Measurements from ENCODE around the gene VPS35. TPM values are rescaled to one million over a fixed set of nuclear protein-coding genes. Genes with fewer than 3 reads are reported as not detected.

Gene VPS35
- total and polyA plus RNA-seq, 12 donors: 12.8 to 112 (median 64.8) TPM

- no peak for DNase-seq
- Histone ChIP-seq H3K4me1 (replicated peaks in 1 of 2) (no peaks in the 10 kb centered on the region), H3K4me3 (no peak overlapping the region), H3K27me3 (no peaks in the 10 kb centered on the region), H3K27ac (no peak overlapping the region), H3K9me3 (replicated peaks in 1 of 3) (no peaks in the 10 kb centered on the region), H3K36me3 (replicated peaks in 1 of 2) (no peaks in the 10 kb centered on the region)
- TF ChIP-seq POLR2A (IDR thresholded peaks at IDR 0.05) (no peak), CTCF (IDR thresholded peaks at IDR 0.05) (no peak)
- intact Hi-C loops (cut with DNase I): no loop called here
- WGBS, 4 donors: 84 to 93% (median 89%) methylated on average over 8 of the region's 8 CpGs
Measured at GRCh38 chr16:46718214-46718613, 29.2 kb upstream of the VPS35 start.

- Histone ChIP-seq H3K27ac (no peak overlapping the region), H3K4me3 (no peak overlapping the region), H3K36me3 (replicated peaks in 1 of 2) (no peaks in the 10 kb centered on the region), H3K27me3 (no peaks in the 10 kb centered on the region), H3K4me1 (replicated peaks in 1 of 2) (no peaks in the 10 kb centered on the region), H3K9me3 (replicated peaks in 1 of 3) (no peaks in the 10 kb centered on the region)
- TF ChIP-seq POLR2A (IDR thresholded peaks at IDR 0.05) (no peak), CTCF (IDR thresholded peaks at IDR 0.05) (no peak)
- DNase-seq: no peak
- intact Hi-C loops (cut with DNase I): no loop called here
- WGBS, 4 donors: 74 to 95% (median 84%) methylated on average over 2 of the region's 2 CpGs
Measured at GRCh38 chr16:46717692-46718091, 28.7 kb upstream of the VPS35 start.

GRCh38 chr16:46715769-46716305 lies 26.9 kb upstream of the VPS35 start:
- Histone ChIP-seq H3K4me3 (no peak overlapping the region), H3K27me3 (no peaks in the 10 kb centered on the region), H3K4me1 (replicated peaks in 1 of 2) (peaks cover 3 to 7% of the 10 kb centered on the region in 2 donors), H3K36me3 (replicated peaks in 1 of 2) (no peaks in the 10 kb centered on the region), H3K27ac (no peak overlapping the region), H3K9me3 (replicated peaks in 1 of 3) (no peaks in the 10 kb centered on the region)
- intact Hi-C loops (cut with DNase I): no loop called here
- TF ChIP-seq CTCF (IDR thresholded peaks at IDR 0.05): no peak
- no peak for TF ChIP-seq POLR2A (IDR thresholded peaks at IDR 0.05)
- WGBS, 4 donors: 56 to 70% (median 63%) methylated on average over 5 to 6 of the region's 6 CpGs
- no peak for DNase-seq

GRCh38 chr16:46714797-46715591 lies 26.0 kb upstream of the VPS35 start:
- H3K36me3 ChIP-seq (replicated peaks in 1 of 2): no peaks in the 10 kb centered on the region
- intact Hi-C loops (cut with DNase I): no loop called here
- H3K4me1 ChIP-seq (replicated peaks in 1 of 2): peaks cover 5 to 8% of the 10 kb centered on the region in 2 donors
- whole genome bisulfite sequencing, 4 donors: 79 to 90% (median 86%) methylated on average over 7 of the region's 7 CpGs
- TF ChIP-seq CTCF (IDR thresholded peaks at IDR 0.05): no peak
- TF ChIP-seq POLR2A (IDR thresholded peaks at IDR 0.05): no peak
- H3K4me3 ChIP-seq: no peak overlapping the region
- no peak overlapping the region for H3K27ac ChIP-seq
- no peaks in the 10 kb centered on the region for H3K9me3 ChIP-seq (replicated peaks in 1 of 3)
- no peaks in the 10 kb centered on the region for H3K27me3 ChIP-seq
- DNase-seq: no peak
